GM18498 (cell line): ENCODE data around the gene TTLL13.

ENCODE experiments used
- ATAC-seq: cut with Tn5 transposase; IDR thresholded peaks from one replicate; pipeline ENCODE4 v1.9.1; 2021; ENCODE audit warnings: mild to moderate bottlenecking, moderate library complexity; ENCODE audit not compliant: unreplicated experiment

TTLL13 gene

GRCh38 chr15:90307661-90308060 is 58.3 kb downstream of the TTLL13 start:
- no peak for ATAC-seq

GRCh38 chr15:90309020-90309419 is 59.7 kb downstream of the TTLL13 start:
- ATAC-seq: no peak
